Breast epithelium (tissue), 3 donors: ENCODE measurements around the gene ENSA.

Experiments
- POLR2AphosphoS5 ChIP-seq, 3 donors: sonication (generic); formaldehyde crosslinking; IDR thresholded peaks; one replicate each; pipeline ENCODE4 v1.6.1; 2017; ENCODE audit warnings: antibody characterized with exemption in 3 of 3
- TF ChIP-seq, protein P1 (sequence below), 3 donors: fragments of 450-650 bp; IDR thresholded peaks; one replicate each; pipeline ENCODE4 v1.5.1; 2016 to 2017; ENCODE audit warnings: antibody characterized with exemption in 3 of 3, mild to moderate bottlenecking in 3 of 3, moderate library complexity in 3 of 3

DNA sequence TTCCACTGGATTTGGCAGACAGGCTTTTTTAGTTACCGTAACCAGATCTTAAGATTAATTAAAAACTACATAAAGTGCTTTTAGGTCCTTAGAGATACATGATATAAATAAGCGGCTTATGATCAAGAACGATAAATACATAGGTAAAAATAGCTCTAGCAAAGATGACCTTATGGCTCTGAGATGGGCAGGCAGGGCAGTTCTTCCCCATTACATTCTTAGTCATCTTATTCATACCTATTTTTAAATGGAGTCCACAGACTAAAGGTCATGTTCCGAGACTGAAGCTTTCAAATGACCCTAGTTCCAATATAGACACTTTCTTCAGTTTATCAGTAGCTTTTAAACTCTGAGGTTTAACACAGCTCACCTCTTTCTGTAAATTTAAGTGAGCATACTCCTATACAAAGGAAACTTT, 54.3 kb downstream of the ENSA start:
- TF ChIP-seq, protein P1, sequence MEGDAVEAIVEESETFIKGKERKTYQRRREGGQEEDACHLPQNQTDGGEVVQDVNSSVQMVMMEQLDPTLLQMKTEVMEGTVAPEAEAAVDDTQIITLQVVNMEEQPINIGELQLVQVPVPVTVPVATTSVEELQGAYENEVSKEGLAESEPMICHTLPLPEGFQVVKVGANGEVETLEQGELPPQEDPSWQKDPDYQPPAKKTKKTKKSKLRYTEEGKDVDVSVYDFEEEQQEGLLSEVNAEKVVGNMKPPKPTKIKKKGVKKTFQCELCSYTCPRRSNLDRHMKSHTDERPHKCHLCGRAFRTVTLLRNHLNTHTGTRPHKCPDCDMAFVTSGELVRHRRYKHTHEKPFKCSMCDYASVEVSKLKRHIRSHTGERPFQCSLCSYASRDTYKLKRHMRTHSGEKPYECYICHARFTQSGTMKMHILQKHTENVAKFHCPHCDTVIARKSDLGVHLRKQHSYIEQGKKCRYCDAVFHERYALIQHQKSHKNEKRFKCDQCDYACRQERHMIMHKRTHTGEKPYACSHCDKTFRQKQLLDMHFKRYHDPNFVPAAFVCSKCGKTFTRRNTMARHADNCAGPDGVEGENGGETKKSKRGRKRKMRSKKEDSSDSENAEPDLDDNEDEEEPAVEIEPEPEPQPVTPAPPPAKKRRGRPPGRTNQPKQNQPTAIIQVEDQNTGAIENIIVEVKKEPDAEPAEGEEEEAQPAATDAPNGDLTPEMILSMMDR (IDR thresholded peaks at IDR 0.05) = no peak
- no peak for TF ChIP-seq POLR2AphosphoS5 (IDR thresholded peaks at IDR 0.05)
